HCT116 (cell line): ENCODE results near the gene COBLL1. TPM values are rescaled to one million over a fixed set of nuclear protein-coding genes. Genes with fewer than 3 reads are reported as not detected.

Experiments used
- ATAC-seq: fragments of 200-7000 bp; cut with Tn5 transposase; 2 replicates; pipeline ENCODE4 v1.9.1; 2020; ENCODE audit warnings: mild to moderate bottlenecking, moderate library complexity
- BruUV-seq: library from RNA; stranded (reverse); fragments of 400-500 nt; replicated peaks from 2 replicates; lab custom pipeline; 2021; lab: Mats Ljungman, UMichigan
- CTCF ChIA-PET: fragments of 300-600 bp; sonication (Branson Sonifier 250); formaldehyde crosslinking; loops from one replicate; lab custom pipeline; 2021; ENCODE audit warnings: antibody characterized with exemption; lab: Charles Lee
- POLR2A ChIA-PET: fragments of 300-600, 350-600 bp; sonication (Branson Sonifier 250); formaldehyde crosslinking; loops from one replicate; lab custom pipeline; 2021; ENCODE audit warnings: antibody characterized with exemption; lab: Charles Lee
- RAD21 ChIA-PET, 2 experiments: fragments of 300-600 bp; sonication (Branson Sonifier 250); formaldehyde crosslinking; loops; one replicate each; lab custom pipeline; 2023; ENCODE audit warnings: low total read pairs in 2 of 2; ENCODE audit not compliant: uncharacterized antibody in 2 of 2, unreplicated experiment in 2 of 2, low non-redundant PET in 1 of 2; lab: Charles Lee
- DNase-seq: peaks from one replicate; pipeline ENCODE4 v3.0.0-alpha.2; 2010; ENCODE audit warnings: low read depth, low spot score
- H2AFZ ChIP-seq: fragments of 200-600 bp; shearing (Covaris generic), sonication (generic); 2 replicates; pipeline ENCODE4 v1.6.1; 2017; ENCODE audit warnings: low read depth, mixed run types, mixed read lengths, antibody characterized with exemption, low read length; ENCODE audit not compliant: poor library complexity, severe bottlenecking
- H3K27ac ChIP-seq: 2 replicates; pipeline ENCODE4 v1.5.1; 2012; ENCODE audit warnings: low read depth, low read length
- H3K27me3 ChIP-seq: fragments of 200-600 bp; sonication (generic); 2 replicates; pipeline ENCODE4 v1.6.1; 2016; ENCODE audit warnings: mixed run types, low read length, mixed read lengths; ENCODE audit not compliant: insufficient read depth
- H3K36me3 ChIP-seq, 2 experiments: fragments of 200-500 bp in 1 of 2; fragments of 200-600 bp in 1 of 2; sonication (Bioruptor generic) in 1 of 2; sonication (generic) in 1 of 2; 2 replicates each; pipeline versions ENCODE4 v1.5.1 to v1.6.1; 2014 to 2016; ENCODE audit warnings: low read length in 2 of 2, inconsistent platforms in 1 of 2, mixed read lengths in 1 of 2, mixed run types in 1 of 2; ENCODE audit not compliant: insufficient read depth in 2 of 2, control insufficient read depth in 1 of 2
- H3K4me1 ChIP-seq, 2 experiments: fragments of 200-600 bp in 1 of 2; sonication (generic) in 1 of 2; 2 replicates each; pipeline versions ENCODE4 v1.5.1 to v1.6.1; 2012 to 2017; ENCODE audit warnings: low read length in 2 of 2, inconsistent platforms in 1 of 2, mild to moderate bottlenecking in 1 of 2, mixed read lengths in 1 of 2, mixed run types in 1 of 2, moderate library complexity in 1 of 2; ENCODE audit not compliant: insufficient read depth in 2 of 2, control insufficient read depth in 1 of 2
- H3K4me2 ChIP-seq: fragments of 200-600 bp; sonication (generic); 2 replicates; pipeline ENCODE4 v1.6.1; 2017; ENCODE audit warnings: mixed run types, low read length, mixed read lengths
- H3K4me3 ChIP-seq, 2 experiments: fragments of 200-600 bp in 1 of 2; sonication (generic) in 1 of 2; replicated peaks in 1 of 2; 2 replicates each; pipeline ENCODE4 v1.5.1; 2011 to 2016; ENCODE audit warnings: low read length in 2 of 2, control low read depth in 1 of 2, low read depth in 1 of 2, mild to moderate bottlenecking in 1 of 2, mixed read lengths in 1 of 2, mixed run types in 1 of 2
- H3K79me2 ChIP-seq: fragments of 200-600 bp; sonication (generic); 2 replicates; pipeline ENCODE4 v1.6.1; 2017; ENCODE audit warnings: mild to moderate bottlenecking, mixed run types, low read length, moderate library complexity, mixed read lengths; ENCODE audit not compliant: insufficient read depth
- H3K9ac ChIP-seq: fragments of 200-600 bp; sonication (generic); 2 replicates; pipeline ENCODE4 v1.6.1; 2016; ENCODE audit warnings: low read length, mixed read lengths
- H3K9me2 ChIP-seq: fragments of 200-600 bp; sonication (generic), shearing (Covaris generic); 2 replicates; pipeline ENCODE4 v1.6.1; 2017; ENCODE audit warnings: mixed run types, mild to moderate bottlenecking, moderate library complexity; ENCODE audit not compliant: insufficient read depth
- H3K9me3 ChIP-seq, 2 experiments: fragments of 200-500 bp in 1 of 2; fragments of 200-600 bp in 1 of 2; sonication (Bioruptor generic) in 1 of 2; sonication (generic) in 1 of 2; 2 replicates each; pipeline ENCODE4 v1.6.1; 2014 to 2017; ENCODE audit warnings: low read length in 2 of 2, mixed read lengths in 2 of 2, inconsistent platforms in 1 of 2, low read depth in 1 of 2, mild to moderate bottlenecking in 1 of 2, mixed run types in 1 of 2, moderate library complexity in 1 of 2; ENCODE audit not compliant: control insufficient read depth in 1 of 2, insufficient read depth in 1 of 2
- H4K20me1 ChIP-seq: fragments of 200-600 bp; sonication (generic), shearing (Covaris generic); 2 replicates; pipeline ENCODE4 v1.6.1; 2017; ENCODE audit warnings: mixed run types, mild to moderate bottlenecking, moderate library complexity; ENCODE audit not compliant: insufficient read depth
- EGR1 ChIP-seq: IDR thresholded peaks from 2 replicates; pipeline ENCODE4 v1.6.1; 2012; ENCODE audit warnings: low read depth
- ELF1 ChIP-seq: IDR thresholded peaks from 2 replicates; pipeline ENCODE4 v1.6.1; 2012; ENCODE audit warnings: low read depth, borderline replicate concordance
- EZH2 ChIP-seq: fragments of 200-600 bp; sonication (generic); IDR thresholded peaks from 2 replicates; pipeline ENCODE4 v1.6.1; 2017; ENCODE audit warnings: antibody characterized with exemption, mixed run types
- POLR2A ChIP-seq: IDR thresholded peaks from 2 replicates; pipeline ENCODE4 v1.7.0; 2011; ENCODE audit warnings: borderline replicate concordance; ENCODE audit not compliant: insufficient read depth, insufficient read length; ENCODE audit errors: extremely low read depth
- SIN3A ChIP-seq: IDR thresholded peaks from 2 replicates; pipeline ENCODE4 v1.6.1; 2012; ENCODE audit warnings: low read depth
- ZNF274 ChIP-seq: fragments of 200-500 bp; sonication (Bioruptor generic); IDR thresholded peaks from 2 replicates; pipeline ENCODE4 v1.6.1; 2014; ENCODE audit warnings: mild to moderate bottlenecking, low read depth, low read length, inconsistent platforms
- intact Hi-C: fragments of 100-400 bp; cut with micrococcal nuclease; formaldehyde crosslinking; loops from 2 replicates; pipeline ENCODE4 v1.10.0; 2022
- total RNA-seq: library from RNA; stranded (reverse); gene quantifications from one replicate; pipeline ENCODE4 v1.2.1, GENCODE V29; 2021; ENCODE audit not compliant: unreplicated experiment

The COBLL1 gene
- total RNA-seq, 1 experiment from 2014 or later: 3.6 TPM

DNA sequence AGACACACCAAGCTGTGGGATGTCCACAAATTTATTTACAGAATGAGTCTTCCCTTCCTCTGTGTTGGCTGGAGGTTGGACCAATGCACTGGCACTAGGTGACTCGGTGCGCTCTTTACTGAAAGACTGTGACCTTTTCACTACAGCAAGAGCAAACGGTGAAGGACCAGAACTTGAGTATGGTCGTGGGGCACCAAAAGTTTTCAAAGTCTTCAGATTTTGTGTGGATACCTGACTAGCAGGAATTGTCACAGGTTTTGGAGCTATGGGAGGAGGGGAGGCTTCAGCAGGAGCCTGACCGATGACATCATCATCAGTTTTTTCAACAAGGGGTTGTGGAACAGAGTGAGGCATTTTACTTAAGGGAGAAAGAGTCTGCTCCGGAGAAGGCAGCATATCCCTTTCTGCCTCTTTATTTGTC is 147.3 kb downstream of the COBLL1 start:
- RAD21 ChIA-PET: no interaction called here
- H3K4me2 ChIP-seq: no peak overlapping the region
- no peaks in the 10 kb centered on the region for H3K27me3 ChIP-seq
- no peaks in the 10 kb centered on the region for H3K79me2 ChIP-seq
- H2AFZ ChIP-seq: no peak overlapping the region
- TF ChIP-seq ELF1 (no peak), EZH2 (no peak), POLR2A (no peak), EGR1 (no peak)
- no peak overlapping the region for H3K9ac ChIP-seq
- no peak overlapping the region for H3K27ac ChIP-seq
- no peak for ATAC-seq
- no peak overlapping the region for H3K4me3 ChIP-seq
- H3K9me3 ChIP-seq: no peaks in the 10 kb centered on the region
- DNase-seq: no peak
- no TSS peak for BruUV-seq
- CTCF ChIA-PET: no interaction called here
- H3K36me3 ChIP-seq: no peaks in the 10 kb centered on the region
- no peaks in the 10 kb centered on the region for H3K4me1 ChIP-seq
- POLR2A ChIA-PET: no interaction called here
- no peaks in the 10 kb centered on the region for H4K20me1 ChIP-seq
- intact Hi-C loops: no loop called here
- H3K9me2 ChIP-seq: no peaks in the 10 kb centered on the region

DNA sequence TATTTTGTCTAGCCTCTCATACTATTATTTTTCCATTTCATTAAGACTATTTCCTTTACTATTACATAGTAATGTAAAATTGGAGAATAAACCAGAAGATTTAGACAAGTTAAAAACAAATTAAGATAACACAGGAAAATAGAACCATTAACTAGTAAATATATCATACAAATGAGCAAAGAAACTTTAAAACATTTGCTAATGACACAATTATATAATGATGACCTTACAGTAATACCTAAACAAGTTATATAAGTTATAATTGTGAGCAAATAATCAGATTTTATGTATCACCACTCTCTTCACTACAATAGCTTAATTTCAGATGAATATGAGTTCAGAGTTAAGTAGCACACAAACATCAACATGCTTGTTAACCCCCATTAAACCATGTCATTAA is 147.8 kb downstream of the COBLL1 start:
- BruUV-seq: no TSS peak
- POLR2A ChIA-PET: no interaction called here
- Histone ChIP-seq H3K4me3 (no peak overlapping the region), H3K9me2 (no peaks in the 10 kb centered on the region), H2AFZ (no peak overlapping the region), H3K9me3 (no peaks in the 10 kb centered on the region), H3K4me2 (no peak overlapping the region), H3K9ac (no peak overlapping the region), H3K27me3 (no peaks in the 10 kb centered on the region), H3K79me2 (no peaks in the 10 kb centered on the region), H3K4me1 (no peaks in the 10 kb centered on the region), H3K36me3 (no peaks in the 10 kb centered on the region), H3K27ac (no peak overlapping the region), H4K20me1 (no peaks in the 10 kb centered on the region)
- intact Hi-C loops: no loop called here
- CTCF ChIA-PET: no interaction called here
- DNase-seq (no peak), ATAC-seq (no peak)
- TF ChIP-seq SIN3A (no peak), ZNF274 (no peak)
- RAD21 ChIA-PET: no interaction called here
